ENCODE measurements around the gene SNAI1. TPM values are rescaled to one million over a fixed set of nuclear protein-coding genes. Genes with fewer than 3 reads are reported as not detected.
"Not testable (repeated sequence)": the region's sequence is repeated elsewhere in the genome, so short reads cannot be mapped to it uniquely, and the experiment has no call there.

The SNAI1 gene
- 2.2 and 2.3 TPM in 2 replicates for total RNA-seq (2014; rRNA removed; shearing (Covaris generic))
- polyA plus RNA-seq (2014; cell fraction: nucleus; rRNA removed): 1.1 and 1.3 TPM in 2 replicates

DNA sequence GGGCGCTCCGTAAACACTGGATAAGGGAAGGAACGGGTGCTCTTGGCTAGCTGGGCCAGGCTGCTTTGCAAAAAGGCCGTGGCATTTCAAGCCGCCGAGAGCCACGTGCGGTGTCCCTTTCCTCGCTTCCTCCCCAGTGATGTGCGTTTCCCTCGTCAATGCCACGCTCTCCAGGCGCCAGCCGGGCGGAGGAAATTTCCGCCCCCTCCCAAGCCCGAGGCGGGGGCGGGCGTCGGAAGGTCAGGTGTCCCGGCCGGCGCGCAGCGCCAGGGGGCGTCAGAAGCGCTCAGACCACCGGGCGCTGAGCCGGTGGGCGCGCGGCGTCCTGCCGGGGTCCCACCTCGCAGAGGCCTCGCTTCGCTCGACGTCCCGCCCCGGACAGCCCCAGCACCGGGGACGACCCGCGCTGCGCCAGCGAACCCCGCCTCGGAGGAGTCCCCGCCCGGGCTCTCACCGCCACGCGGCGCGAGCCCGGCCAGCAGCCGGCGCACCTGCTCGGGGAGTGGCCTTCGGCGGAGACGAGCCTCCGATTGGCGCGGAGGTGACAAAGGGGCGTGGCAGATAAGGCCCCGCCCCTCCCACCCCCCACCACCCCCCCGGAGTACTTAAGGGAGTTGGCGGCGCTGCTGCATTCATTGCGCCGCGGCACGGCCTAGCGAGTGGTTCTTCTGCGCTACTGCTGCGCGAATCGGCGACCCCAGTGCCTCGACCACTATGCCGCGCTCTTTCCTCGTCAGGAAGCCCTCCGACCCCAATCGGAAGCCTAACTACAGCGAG is at the start of gene SNAI1:
Gene SNAI1, plus strand, starts transcription at position 635 of the 777 bp plus-strand sequence. Its CDS starts 80 bp downstream, at position 715.
- peak; percentile 86 for DNase-seq (ENCODE audit: extremely low read depth, low read depth)

DNA sequence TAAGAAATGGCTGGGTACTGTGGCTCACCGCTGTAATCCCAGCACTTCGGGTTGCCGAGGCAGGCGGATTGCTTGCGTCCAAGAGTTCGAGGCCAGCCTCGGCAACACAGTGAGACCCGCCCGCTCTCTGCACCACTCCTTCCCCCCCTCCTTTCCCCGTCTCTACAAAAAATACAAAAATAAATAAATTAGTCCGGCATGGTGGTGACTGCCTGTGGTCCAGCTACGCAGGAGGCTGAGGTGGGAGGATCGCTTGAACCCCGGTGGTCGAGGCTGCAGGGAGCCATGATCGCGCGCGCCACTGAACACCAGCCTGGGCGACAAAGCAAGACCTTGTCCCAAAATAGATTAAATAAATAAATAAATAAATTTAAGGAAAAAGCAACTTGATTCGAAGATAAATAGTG is 47.0 kb upstream of the SNAI1 start:
- no peak for DNase-seq (ENCODE audit: extremely low read depth, low read depth)

DNA sequence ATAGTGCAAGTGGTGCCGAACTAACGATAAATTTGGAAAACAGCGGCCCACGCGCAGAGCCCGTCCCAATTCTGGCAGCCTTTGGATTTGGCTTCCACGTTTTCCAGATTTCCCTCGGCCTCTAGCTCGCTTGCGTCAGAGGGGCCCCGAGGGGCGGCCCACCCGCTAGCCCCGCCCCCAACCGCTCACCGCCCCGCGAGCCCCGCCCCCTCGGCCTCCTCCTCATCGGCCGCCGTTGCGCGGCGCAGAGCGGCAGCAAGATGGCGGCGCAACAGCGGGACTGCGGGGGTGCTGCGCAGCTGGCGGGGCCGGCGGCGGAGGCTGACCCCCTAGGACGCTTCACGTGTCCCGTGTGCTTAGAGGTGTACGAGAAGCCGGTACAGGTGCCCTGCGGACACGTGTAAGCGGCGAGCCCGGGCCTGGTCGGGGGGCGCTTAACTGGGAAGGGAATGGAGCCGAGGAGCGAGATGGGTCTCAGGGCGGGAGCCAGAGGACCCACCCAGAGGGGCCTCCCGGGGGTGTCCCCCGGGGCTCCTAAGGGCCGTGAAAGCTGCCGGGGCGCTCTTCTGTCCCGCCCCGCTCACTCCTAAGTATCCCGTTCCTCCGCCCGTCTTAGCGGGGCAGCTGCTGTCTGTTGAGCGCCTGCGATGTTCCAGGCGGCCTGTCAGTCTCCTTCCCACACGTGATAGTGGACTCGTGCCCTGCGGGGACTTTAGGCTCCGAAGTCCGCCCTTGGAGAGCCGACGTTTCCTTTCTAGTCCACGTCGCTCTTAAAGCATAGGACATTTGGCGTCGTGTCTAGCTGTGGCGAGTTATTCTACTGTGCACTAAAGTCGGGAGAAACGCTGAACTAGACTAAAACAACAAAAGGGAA is 46.4 kb upstream of the SNAI1 start, which contains the start of gene RNF114:
Gene RNF114, plus strand, starts transcription at position 245 of the 874 bp plus-strand sequence. Its CDS starts 16 bp downstream, at position 261.
- DNase-seq (ENCODE audit: extremely low read depth, low read depth): peak; percentile 84

DNA sequence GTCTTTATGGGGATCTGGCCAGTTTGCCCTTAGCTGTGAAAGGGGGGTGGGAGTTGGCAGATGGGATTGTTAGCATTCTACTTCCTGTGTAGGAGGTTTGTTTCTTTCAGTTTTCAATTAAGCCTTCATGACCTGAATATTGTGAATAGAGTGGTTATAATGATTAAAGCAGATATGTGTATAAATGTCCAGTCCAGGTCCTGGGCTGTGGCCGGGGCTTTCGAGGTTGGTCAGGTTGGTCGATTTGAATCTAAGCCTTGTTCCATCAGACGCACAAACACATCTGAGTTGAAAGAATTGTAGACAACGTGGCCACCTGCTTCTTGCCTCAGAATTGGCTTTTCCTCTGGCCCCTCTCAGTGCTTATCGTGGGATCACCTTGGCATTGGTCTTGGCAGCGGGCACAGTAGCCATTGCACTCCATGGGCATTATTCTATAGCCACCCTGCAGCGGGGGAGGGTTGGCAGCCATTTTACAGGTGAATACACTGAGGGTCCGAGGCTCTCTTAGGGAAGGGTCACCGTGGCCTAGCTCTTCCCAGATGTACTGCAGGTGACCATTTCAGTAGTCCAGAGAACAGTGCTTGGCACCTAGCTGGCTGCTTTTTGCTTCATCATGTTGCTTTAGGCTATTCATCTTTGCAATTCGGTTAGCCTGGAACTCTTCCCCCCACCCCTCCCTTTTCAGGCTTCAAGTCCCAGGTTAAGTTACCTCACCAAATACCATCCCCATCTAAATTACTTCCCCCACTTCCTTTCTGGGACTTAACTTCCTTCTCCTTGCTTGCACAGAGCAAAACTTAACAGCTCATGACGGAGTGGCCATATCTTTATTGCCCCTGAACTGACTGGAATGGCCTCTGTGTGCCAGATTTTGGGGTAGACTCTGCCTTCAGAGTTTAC is 45.5 kb upstream of the SNAI1 start:
- no peak for DNase-seq (ENCODE audit: extremely low read depth, low read depth)

DNA sequence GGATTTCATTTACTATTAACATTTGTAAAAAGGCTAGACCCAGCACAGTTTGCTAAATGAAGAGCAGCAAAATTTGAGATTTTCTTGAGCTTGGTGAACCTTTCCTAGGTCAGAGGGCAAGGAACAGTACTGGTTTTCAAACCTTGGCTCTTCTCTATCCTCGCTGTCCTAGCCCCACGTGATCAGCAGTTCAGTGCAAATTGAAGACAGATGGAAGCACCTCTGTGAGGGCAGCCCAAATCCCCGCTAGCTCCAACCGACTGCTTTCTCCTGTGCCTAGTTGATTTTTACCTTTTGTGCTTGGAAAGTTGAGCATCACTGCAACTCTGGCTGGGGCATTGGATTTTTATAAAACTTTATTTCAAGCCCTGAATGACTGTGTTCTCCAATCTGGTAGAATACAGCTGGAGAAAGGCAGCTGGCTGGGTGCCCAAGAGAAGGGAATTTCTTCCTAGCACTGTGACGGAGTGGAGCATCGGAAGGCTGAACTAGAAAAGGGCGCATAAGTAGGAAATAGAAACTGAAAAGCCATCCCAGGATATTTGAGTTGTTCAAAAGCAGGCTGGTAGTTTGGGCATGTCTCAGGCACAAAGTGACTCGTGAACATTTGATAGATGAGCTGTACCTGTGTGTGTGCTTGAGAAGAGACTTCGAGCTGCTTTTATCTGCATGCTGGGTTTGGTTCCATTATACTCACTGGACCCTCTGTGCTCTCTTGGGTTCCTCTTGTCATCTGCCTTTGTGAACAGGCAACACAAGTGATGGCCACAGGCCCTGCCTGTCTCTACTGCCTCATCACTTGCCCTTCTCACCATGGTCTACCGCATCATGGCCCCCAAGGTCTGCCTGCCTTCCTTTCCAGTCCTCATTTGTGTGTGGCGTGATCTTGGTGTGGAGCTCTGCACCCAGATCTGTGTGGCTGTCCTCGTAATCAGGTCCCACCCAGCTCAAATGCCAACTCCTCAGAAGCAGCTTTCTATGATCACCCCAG is 44.3 kb upstream of the SNAI1 start:
- no peak for DNase-seq (ENCODE audit: extremely low read depth, low read depth)

DNA sequence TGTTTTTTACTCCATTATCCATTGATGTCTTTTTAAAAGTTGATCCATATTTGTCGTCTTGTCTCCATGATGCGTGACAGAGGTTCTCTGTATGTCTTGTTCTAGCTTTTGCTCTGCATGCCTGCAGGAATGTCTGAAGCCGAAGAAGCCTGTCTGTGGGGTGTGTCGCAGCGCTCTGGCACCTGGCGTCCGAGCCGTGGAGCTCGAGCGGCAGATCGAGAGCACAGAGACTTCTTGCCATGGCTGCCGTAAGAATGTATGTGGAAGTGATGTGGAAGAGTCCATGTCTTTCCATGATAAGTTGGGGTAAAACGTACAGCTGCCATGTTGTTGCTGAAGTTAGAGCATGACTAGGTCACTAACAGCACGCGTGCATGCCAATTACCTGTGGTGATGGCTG is 41.3 kb upstream of the SNAI1 start:
- no peak for DNase-seq (ENCODE audit: extremely low read depth, low read depth)

DNA sequence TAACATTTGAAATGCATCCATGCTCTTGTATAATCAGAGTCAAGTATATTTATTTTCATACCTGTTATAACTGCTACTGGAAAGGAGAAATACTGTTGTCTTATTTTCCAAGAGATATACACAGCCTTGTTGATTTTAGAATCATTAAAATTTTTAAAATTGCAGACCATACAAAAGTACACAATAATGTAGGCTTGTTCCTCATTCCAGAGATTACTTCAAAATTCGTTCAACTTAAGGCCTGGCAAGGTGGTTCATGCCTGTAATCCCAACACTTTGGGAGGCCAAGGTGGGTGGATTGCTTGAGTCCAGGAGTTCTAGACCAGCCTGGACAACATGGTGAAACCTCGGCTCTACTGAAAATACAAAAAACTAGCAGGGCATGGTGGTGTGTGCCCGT is 40.5 kb upstream of the SNAI1 start:
- no peak for DNase-seq (ENCODE audit: extremely low read depth, low read depth)

DNA sequence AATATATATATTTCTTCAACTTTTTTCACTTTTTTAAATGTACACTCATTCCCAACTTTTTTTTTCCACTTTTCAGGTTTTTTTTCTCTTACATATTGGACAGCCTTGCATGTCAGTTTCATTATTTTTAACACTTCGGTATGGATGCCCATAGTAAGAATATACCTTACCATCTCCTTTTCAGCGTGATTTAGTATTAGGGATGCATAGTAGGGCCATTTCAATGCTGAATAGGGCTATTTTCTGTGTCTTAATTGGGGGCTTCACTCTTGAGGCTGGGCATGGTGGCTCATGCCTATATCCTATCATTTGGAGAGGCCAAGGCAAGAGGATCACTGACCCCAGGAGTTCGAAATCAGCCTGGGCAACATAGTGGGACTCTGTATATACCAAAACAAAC is 39.8 kb upstream of the SNAI1 start:
- no peak for DNase-seq (ENCODE audit: extremely low read depth, low read depth)

DNA sequence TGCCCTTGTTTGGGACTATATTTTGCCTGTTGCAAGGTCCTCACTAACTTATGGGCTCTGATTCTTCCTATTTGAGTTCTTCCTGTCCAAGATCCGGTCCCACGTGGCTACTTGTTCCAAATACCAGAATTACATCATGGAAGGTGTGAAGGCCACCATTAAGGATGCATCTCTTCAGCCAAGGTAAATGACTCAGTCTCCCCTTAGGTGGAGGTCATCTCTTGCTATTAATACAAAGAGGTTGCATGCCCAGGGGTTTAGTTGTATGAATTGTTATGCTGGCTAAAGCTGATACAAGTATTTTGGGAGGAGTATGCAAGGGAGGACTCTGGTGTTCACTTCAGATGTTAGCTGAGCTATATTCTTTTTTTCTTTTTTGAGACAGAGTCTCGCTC is 37.5 kb upstream of the SNAI1 start:
- no peak for DNase-seq (ENCODE audit: extremely low read depth, low read depth)

DNA sequence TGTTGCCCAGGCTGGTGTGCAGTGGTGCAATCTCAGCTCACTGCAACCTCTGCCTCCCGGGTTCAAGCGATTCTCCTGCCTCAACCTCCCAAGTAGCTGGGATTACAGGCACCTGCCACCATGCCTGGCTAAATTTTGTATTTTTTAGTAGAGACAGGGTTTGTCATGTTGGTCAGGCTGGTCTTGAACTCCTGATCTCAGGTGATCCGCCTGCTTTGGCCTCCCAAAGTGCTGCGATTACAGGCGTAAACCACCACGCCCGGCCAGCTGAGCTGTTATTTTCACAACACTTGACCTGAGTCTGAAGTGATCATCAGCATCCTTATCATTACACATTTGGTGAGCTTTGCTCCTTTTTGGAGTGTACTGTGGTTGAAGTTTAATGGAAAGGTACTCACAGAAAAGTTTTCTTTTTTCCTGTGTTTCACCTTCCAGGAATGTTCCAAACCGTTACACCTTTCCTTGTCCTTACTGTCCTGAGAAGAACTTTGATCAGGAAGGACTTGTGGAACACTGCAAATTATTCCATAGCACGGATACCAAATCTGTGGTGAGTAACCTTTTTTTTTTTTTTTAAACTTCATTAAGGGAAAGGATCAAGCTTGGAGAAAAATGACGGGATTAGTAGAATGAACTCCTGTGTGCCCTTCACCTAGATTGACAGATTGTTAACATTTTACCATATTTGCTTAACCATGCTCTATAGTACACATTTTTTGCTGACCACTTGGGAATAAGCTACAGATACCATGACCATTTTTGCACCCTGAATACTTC is 36.9 kb upstream of the SNAI1 start:
- no peak for DNase-seq (ENCODE audit: extremely low read depth, low read depth)

DNA sequence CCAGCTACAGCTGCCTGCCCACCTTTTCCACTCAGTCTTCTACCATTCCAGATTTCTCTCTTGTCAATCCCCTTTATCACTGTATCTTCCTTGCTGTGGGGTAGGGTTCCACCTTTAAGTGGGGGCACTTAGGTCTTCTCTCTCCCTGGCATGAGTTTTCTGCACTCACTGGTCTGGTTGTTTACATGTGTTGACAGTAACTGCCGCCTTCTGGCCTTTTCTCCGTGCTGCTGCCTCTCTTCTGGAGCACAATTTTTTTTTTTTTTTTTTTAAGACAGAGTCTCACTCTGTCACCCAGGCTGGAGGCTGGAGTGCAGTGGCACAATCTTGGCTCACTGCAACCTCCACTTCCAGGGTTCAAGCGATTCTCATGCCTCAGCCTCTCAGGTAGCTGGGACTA is 34.6 kb upstream of the SNAI1 start:
- DNase-seq (ENCODE audit: extremely low read depth, low read depth): no peak

DNA sequence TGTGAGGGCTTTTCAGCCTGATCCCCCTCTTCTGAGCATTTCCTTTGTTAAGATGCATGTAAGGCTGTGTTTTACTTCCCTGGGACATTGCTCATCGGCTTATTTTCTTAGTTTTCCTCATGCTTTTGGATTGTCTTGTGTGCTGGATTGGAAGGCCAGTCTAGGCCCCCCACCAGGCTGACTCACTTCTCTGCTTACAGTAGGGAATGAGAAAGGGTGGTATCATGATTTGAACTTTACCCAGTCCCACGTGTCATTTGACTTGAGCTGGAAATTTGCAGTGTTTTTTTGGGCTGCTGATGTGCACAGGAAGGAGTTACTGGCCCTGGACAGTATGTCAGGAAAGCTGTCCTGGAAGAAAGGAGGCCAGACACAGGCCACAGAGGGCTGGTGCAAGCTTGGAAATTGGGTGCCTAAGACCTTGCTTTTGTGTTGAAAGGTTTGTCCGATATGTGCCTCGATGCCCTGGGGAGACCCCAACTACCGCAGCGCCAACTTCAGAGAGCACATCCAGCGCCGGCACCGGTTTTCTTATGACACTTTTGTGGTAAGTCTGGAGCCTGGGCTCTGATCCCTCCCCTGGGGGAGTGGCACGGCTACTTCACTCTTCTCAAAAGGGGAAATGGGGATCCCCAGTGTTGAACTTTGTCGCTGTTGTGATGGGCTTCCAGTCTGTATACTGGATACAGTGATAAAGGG is 33.8 kb upstream of the SNAI1 start:
- DNase-seq (ENCODE audit: extremely low read depth, low read depth): no peak

DNA sequence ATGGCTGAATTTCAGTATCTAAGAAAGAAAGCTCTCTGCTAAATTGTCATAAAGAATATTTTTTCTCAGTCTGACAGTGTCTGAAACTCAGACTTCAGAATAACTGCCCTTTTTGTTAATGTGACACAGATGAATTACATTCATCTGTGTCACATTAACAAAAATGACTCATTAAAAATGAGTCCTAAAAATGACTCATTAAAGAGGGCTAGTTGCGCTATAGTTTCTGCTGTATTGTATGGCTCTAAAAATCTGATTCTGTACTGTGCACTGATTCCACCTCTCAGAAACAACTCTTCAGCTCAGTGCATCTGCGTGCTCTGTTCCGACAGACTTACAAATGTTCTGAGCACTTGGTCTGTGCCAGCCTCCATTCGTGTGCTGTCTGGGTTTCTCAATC is 31.6 kb upstream of the SNAI1 start:
- no peak for DNase-seq (ENCODE audit: extremely low read depth, low read depth)

DNA sequence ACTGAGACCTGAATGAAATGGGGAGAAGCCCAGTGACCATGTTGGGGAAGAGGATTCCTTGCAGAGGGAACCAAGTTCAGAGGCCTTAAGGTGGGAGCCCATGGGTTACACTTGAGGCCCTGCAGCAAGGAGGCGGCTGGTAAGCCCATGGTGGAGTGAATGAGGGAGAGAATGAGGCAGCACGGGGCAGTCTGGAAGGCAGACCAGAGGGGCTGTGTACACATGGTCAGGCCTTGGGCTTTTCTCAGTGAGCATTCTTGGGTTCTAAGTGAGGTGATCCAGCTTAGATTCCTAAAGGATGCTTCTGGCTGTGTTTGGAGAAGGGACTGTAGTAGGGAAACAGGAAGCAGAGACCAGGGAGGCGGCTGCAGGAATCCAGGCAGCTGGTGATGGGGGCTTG is 27.6 kb upstream of the SNAI1 start:
- no peak for DNase-seq (ENCODE audit: extremely low read depth, low read depth)

DNA sequence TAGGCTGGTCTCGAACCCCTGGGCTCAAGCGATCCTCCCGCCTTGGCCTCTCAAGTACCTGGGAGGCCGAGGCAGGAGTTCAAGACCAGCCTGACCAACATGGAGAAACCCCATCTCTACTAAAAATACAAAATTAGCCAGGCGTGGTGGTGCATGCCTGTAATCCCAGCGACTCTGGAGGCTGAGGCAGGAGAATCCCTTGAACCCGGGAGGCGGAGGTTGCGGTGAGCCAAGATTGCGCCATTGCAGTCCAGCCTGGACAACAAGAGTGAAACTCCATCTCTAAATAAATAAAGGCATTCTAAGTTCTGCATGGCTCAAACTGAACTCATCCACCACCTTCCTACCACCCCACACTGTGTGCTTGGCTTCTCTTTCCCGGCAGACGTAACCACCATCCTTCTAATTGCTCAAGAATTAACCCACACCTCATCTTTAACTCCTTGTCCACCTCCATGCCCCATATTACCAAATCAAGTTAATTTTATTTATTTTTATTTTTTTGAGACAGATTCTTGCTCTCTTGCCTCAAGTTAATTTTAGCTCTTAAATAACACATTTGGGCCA is 26.9 kb upstream of the SNAI1 start:
- not testable (repeated sequence) for DNase-seq (ENCODE audit: extremely low read depth, low read depth)

DNA sequence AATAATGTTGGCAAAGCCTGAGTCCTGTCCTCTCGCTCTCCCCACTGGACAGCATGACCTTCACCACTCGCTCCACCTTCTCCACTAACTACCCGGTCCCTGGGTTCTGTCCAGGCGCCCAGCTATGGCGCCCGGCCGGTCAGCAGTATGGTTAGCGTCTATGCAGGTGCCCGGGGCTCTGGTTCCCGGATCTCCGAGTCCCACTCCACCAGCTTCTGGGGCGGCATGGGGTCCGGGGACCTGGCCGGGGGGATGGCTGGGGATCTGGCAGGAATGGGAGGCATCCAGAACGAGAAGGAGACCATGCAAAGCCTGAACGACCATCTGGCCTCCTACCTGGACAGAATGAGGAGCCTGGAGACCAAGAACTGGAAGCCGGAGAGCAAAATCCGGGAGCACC is 26.1 kb upstream of the SNAI1 start:
- no peak for DNase-seq (ENCODE audit: extremely low read depth, low read depth)

DNA sequence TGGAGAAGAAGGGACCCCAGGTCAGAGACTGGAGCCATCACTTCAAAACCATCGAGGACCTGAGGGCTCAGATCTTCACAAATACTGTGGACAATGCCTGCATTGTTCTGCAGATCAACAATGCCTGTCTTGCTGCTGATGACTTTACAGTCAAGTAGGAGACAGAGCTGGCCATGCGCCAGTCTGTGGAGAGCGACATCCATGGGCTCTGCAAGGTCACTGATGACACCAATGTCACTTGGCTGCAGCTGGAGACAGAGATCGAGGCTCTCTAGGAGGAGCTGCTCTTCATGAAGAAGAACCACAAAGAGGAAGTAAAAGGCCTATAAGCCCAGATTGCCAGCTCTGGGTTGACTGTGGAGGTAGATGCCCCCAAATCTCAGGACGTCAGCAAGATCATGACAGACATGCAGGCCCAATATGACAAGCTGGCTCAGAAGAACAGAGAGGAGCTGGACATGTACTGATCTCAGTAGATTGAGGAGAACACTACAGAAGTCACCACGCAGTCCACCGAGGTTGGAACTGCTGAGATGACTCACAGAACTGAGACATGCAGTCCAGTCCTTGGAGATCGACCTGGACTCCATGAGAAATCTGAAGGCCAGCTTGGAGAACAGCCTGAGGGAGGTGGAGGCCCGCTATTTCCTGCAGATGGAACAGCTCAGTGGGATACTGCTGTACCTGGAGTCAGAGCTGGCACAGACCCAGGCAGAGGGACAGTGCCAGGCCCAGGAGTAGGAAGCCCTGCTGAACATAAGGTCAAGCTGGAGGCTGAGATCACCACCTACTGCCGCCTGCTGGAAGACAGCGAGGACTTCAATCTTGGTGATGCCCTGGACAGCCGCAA is 25.5 kb upstream of the SNAI1 start:
- DNase-seq (ENCODE audit: extremely low read depth, low read depth): not testable (repeated sequence)
